ENCODE measurements around the gene TMEM200A. TPM values are rescaled to one million over a fixed set of nuclear protein-coding genes. Genes with fewer than 3 reads are reported as not detected.

TMEM200A gene
- total and polyA plus RNA-seq, 2 donors (not counting 1 experiment from before 2014, with no cell fraction given), result 0.13 to 0.37 TPM

DNA sequence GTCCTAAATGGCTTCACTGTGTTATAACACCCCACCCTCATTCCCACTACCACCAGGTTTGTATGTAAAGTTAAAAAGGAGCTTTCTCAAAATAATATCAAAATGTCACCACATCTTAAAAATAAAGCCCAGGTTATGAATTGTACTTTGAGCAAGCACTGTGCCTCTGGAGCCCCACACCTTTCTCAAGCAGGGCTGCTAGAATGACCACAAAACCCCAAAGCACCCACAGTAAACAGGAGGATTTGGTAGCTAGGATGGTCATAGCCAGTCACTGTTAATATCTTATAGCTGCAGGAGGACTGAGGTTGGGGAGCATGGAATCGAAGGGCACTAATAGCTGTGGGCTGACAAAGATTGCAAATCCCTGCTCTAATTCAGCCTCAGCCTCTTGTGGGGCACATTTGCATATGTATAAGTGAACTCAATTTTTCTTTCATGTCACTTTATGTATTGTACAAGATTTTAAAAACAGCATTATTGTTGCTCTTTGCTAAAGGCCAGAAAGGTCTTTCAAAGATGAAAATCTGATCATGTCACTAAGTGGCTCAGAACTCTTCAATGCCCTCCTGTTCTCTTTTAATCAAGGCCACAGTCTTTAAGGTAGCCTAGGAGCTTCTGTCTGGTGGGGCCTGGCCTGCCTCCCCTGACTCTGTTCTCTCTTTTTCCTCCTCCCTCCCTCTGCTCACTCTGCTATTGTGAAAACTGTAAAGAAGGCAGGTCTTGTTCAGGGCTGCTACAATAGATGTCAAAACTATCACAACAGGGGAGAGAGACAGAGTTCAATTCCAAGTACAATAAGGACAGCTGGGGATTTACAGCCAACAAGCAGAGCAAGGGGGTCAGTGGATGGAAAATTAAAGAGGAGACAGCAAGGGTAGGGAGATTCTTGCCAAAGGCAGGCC is 101.6 kb downstream of the TMEM200A start:
- no CpG with 5 or more reads among the region's 1 CpG for WGBS (ENCODE audit: insufficient coverage)
- Histone ChIP-seq H3K79me2 (ENCODE audit: control insufficient read depth, insufficient read depth, low read length) (no peaks in the 10 kb centered on the region), H3K27ac (ENCODE audit: low read length in 2 of 2) (no peak overlapping the region), H3K9ac (ENCODE audit: low read length) (no peak overlapping the region), H4K20me1 (ENCODE audit: control insufficient read depth, insufficient read depth, low read length, poor library complexity, severe bottlenecking) (no peaks in the 10 kb centered on the region), H3K4me1 (ENCODE audit: control insufficient read depth in 2 of 2, insufficient read depth in 2 of 2, low read length in 2 of 2) (no peaks in the 10 kb centered on the region), H3K27me3 (replicated peaks in 1 of 4; ENCODE audit: control extremely low read depth in 1 of 4, control insufficient read depth in 3 of 4, insufficient read depth in 4 of 4, low read length in 3 of 4) (no peaks in the 10 kb centered on the region), H3K4me2 (replicated peaks; ENCODE audit: low read depth, low read length, poor library complexity, severe bottlenecking) (no peak overlapping the region), H3K4me3 (ENCODE audit: control extremely low read depth in 1 of 5, extremely low read depth in 1 of 5, insufficient read depth in 1 of 5, low read depth in 2 of 5, low read length in 4 of 5) (no peak overlapping the region), H2AFZ (ENCODE audit: insufficient read depth, low read depth, low read length, poor library complexity, severe bottlenecking) (no peak overlapping the region), H3K36me3 (replicated peaks in 1 of 2; ENCODE audit: control extremely low read depth in 1 of 2, control insufficient read depth in 1 of 2, extremely low read depth in 1 of 2, insufficient read depth in 2 of 2, low read length in 1 of 2) (no peaks in the 10 kb centered on the region), H3K9me3 (ENCODE audit: control extremely low read depth in 1 of 3, control insufficient read depth in 2 of 3, insufficient read depth in 1 of 3, low read length in 2 of 3) (no peaks in the 10 kb centered on the region)
- ATAC-seq (ENCODE audit: low read depth) (no peak), DNase-seq (no peak)
- H3K9me3 Mint-ChIP-seq (ENCODE audit: insufficient read depth), result no peaks in the 10 kb centered on the region
- H3K27me3 Mint-ChIP-seq, result no peaks in the 10 kb centered on the region
- TF ChIP-seq EZH2 (IDR thresholded peaks at IDR 0.05; ENCODE audit: borderline replicate concordance, insufficient read depth, low read depth, low read length, poor library complexity, severe bottlenecking), result no peak
- TF ChIP-seq, protein P1, sequence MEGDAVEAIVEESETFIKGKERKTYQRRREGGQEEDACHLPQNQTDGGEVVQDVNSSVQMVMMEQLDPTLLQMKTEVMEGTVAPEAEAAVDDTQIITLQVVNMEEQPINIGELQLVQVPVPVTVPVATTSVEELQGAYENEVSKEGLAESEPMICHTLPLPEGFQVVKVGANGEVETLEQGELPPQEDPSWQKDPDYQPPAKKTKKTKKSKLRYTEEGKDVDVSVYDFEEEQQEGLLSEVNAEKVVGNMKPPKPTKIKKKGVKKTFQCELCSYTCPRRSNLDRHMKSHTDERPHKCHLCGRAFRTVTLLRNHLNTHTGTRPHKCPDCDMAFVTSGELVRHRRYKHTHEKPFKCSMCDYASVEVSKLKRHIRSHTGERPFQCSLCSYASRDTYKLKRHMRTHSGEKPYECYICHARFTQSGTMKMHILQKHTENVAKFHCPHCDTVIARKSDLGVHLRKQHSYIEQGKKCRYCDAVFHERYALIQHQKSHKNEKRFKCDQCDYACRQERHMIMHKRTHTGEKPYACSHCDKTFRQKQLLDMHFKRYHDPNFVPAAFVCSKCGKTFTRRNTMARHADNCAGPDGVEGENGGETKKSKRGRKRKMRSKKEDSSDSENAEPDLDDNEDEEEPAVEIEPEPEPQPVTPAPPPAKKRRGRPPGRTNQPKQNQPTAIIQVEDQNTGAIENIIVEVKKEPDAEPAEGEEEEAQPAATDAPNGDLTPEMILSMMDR (IDR thresholded peaks at IDR 0.05), result no peak
- H3K4me1 Mint-ChIP-seq, result no peaks in the 10 kb centered on the region
- no peak overlapping the region for H3K27ac Mint-ChIP-seq
- CTCF ChIA-PET, result no interaction called here
- intact Hi-C loops (cut with micrococcal nuclease), result no loop called here
- H3K4me3 Mint-ChIP-seq, result no peak overlapping the region
- POLR2A ChIA-PET, result no interaction called here

DNA sequence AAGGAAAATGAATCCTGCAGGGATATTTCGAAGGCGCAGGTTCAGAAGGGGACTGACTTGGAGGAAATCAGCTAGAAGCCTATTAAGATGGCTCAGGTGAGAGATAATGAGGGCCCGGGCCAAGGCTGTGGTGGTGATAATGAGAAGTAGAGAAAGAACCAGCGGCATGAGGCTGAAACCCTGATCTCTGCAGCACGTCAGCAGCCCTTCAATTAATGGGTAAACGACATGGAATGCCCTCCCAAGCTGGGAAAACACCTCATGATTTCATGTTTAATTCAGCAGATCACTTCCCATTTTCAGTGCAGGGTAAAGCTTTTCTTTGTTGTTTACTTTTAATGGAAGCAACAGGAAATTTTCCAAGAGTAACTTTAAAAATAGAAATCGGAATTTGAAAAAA is 104.9 kb downstream of the TMEM200A start:
- no peaks in the 10 kb centered on the region for H3K4me1 ChIP-seq (ENCODE audit: control insufficient read depth in 2 of 2, insufficient read depth in 2 of 2, low read length in 2 of 2)
- H3K4me3 ChIP-seq (ENCODE audit: control extremely low read depth in 1 of 5, extremely low read depth in 1 of 5, insufficient read depth in 1 of 5, low read depth in 2 of 5, low read length in 4 of 5), result no peak overlapping the region
- no peak for ATAC-seq (ENCODE audit: low read depth)
- H3K27me3 Mint-ChIP-seq, result no peaks in the 10 kb centered on the region
- no peak overlapping the region for H3K4me2 ChIP-seq (replicated peaks; ENCODE audit: low read depth, low read length, poor library complexity, severe bottlenecking)
- no peak overlapping the region for H3K4me3 Mint-ChIP-seq
- no peaks in the 10 kb centered on the region for H3K27me3 ChIP-seq (replicated peaks in 1 of 4; ENCODE audit: control extremely low read depth in 1 of 4, control insufficient read depth in 3 of 4, insufficient read depth in 4 of 4, low read length in 3 of 4)
- H3K9me3 ChIP-seq (ENCODE audit: control extremely low read depth in 1 of 3, control insufficient read depth in 2 of 3, insufficient read depth in 1 of 3, low read length in 2 of 3), result no peaks in the 10 kb centered on the region
- no peak overlapping the region for H3K27ac ChIP-seq (ENCODE audit: low read length in 2 of 2)
- no peak overlapping the region for H3K9ac ChIP-seq (ENCODE audit: low read length)
- H3K4me1 Mint-ChIP-seq, result no peaks in the 10 kb centered on the region
- peaks cover 4% of the 10 kb centered on the region for H3K9me3 Mint-ChIP-seq (ENCODE audit: insufficient read depth)
- no peak overlapping the region for H3K27ac Mint-ChIP-seq
- H3K79me2 ChIP-seq (ENCODE audit: control insufficient read depth, insufficient read depth, low read length), result no peaks in the 10 kb centered on the region
- no peak for DNase-seq
- H2AFZ ChIP-seq (ENCODE audit: insufficient read depth, low read depth, low read length, poor library complexity, severe bottlenecking), result no peak overlapping the region
- no peak for TF ChIP-seq EZH2 (IDR thresholded peaks at IDR 0.05; ENCODE audit: borderline replicate concordance, insufficient read depth, low read depth, low read length, poor library complexity, severe bottlenecking)
- TF ChIP-seq, protein P1 (IDR thresholded peaks at IDR 0.05), result no peak
- intact Hi-C loops (cut with micrococcal nuclease), result no loop called here
- WGBS (ENCODE audit: insufficient coverage), result 93% methylated on average over 6 of the region's 7 CpGs
- H4K20me1 ChIP-seq (ENCODE audit: control insufficient read depth, insufficient read depth, low read length, poor library complexity, severe bottlenecking), result no peaks in the 10 kb centered on the region
- no peaks in the 10 kb centered on the region for H3K36me3 ChIP-seq (replicated peaks in 1 of 2; ENCODE audit: control extremely low read depth in 1 of 2, control insufficient read depth in 1 of 2, extremely low read depth in 1 of 2, insufficient read depth in 2 of 2, low read length in 1 of 2)
- ChIA-PET POLR2A (no interaction called here), CTCF (no interaction called here)
